Panc1 (cell line): ENCODE results near the gene CDK5RAP3. TPM values are rescaled to one million over a fixed set of nuclear protein-coding genes. Genes with fewer than 3 reads are reported as not detected.

Source experiments
- ATAC-seq: fragments of 200-7000 bp; cut with Tn5 transposase; 2 replicates; pipeline ENCODE4 v1.9.1; 2020; ENCODE audit warnings: mild to moderate bottlenecking, moderate library complexity
- BruUV-seq: library from RNA; stranded (reverse); fragments of 400-500 nt; replicated peaks from 2 replicates; lab custom pipeline; 2021; lab: Mats Ljungman, UMichigan
- CTCF ChIA-PET: fragments of 300-600 bp; sonication (Branson Sonifier 250); formaldehyde crosslinking; loops from one replicate; lab custom pipeline; 2022; ENCODE audit warnings: antibody characterized with exemption; lab: Charles Lee
- POLR2A ChIA-PET: fragments of 300-600 bp; sonication (Branson Sonifier 250); formaldehyde crosslinking; loops from one replicate; lab custom pipeline; 2022; ENCODE audit warnings: antibody characterized with exemption; lab: Charles Lee
- DNase-seq: peaks from one replicate; pipeline ENCODE4 v3.0.0-alpha.2; 2010; ENCODE audit warnings: low read depth, low spot score
- H3K27ac ChIP-seq: 2 replicates; pipeline ENCODE4 v1.5.1; 2011; ENCODE audit warnings: mild to moderate bottlenecking, low read length, inconsistent platforms
- H3K27me3 ChIP-seq: fragments of 200-500 bp; sonication (Bioruptor generic); 2 replicates; pipeline ENCODE4 v1.6.0; 2014; ENCODE audit warnings: low read length, inconsistent platforms; ENCODE audit not compliant: control insufficient read depth, insufficient read depth
- H3K36me3 ChIP-seq: fragments of 200-500 bp; sonication (Bioruptor generic); 2 replicates; pipeline ENCODE4 v1.5.1; 2014; ENCODE audit warnings: inconsistent platforms, mild to moderate bottlenecking, low read length, moderate library complexity; ENCODE audit not compliant: control insufficient read depth, insufficient read depth
- H3K4me1 ChIP-seq: 2 replicates; pipeline ENCODE4 v1.5.1; 2011; ENCODE audit warnings: inconsistent platforms, mild to moderate bottlenecking, low read length, moderate library complexity; ENCODE audit not compliant: control insufficient read depth, insufficient read depth
- H3K4me3 ChIP-seq, 2 experiments: 2 replicates each; pipeline ENCODE4 v1.5.1; 2011 to 2012; ENCODE audit warnings: low read depth in 2 of 2, low read length in 2 of 2, mild to moderate bottlenecking in 2 of 2, inconsistent platforms in 1 of 2, moderate library complexity in 1 of 2
- H3K9me3 ChIP-seq: fragments of 200-500 bp; sonication (Bioruptor generic); 2 replicates; pipeline ENCODE4 v1.5.1; 2014; ENCODE audit warnings: low read depth, mild to moderate bottlenecking, inconsistent platforms, low read length, moderate library complexity; ENCODE audit not compliant: control insufficient read depth, insufficient read depth
- CTCF ChIP-seq: fragments of 450-650 bp; IDR thresholded peaks from 2 replicates; pipeline ENCODE4 v1.5.1; 2017; ENCODE audit warnings: mild to moderate bottlenecking
- POLR2AphosphoS5 ChIP-seq: IDR thresholded peaks from 2 replicates; pipeline ENCODE4 v1.6.1; 2012; ENCODE audit warnings: mild to moderate bottlenecking, low read depth, low read length, moderate library complexity
- REST ChIP-seq, 2 experiments: IDR thresholded peaks; 2 replicates each; pipeline ENCODE4 v1.6.1; 2011 to 2012; ENCODE audit warnings: low read depth in 2 of 2, control low read depth in 1 of 2, low read length in 1 of 2, mild to moderate bottlenecking in 1 of 2, moderate library complexity in 1 of 2; ENCODE audit not compliant: insufficient read depth in 1 of 2
- SIN3A ChIP-seq: IDR thresholded peaks from 2 replicates; pipeline ENCODE4 v1.6.1; 2012; ENCODE audit warnings: low read depth, mild to moderate bottlenecking, low read length, moderate library complexity, borderline replicate concordance; ENCODE audit not compliant: insufficient read depth
- TCF7L2 ChIP-seq: IDR thresholded peaks from 2 replicates; pipeline ENCODE4 v1.6.1; 2011; ENCODE audit warnings: mild to moderate bottlenecking, low read depth, low read length, inconsistent platforms
- in situ Hi-C: cut with HindIII; loops from 2 replicates; pipeline ENCODE4 v1.10.0; 2016; ENCODE audit warnings: low sequenced_read_pairs, low pct_unique_long_range_greater_than_20kb
- intact Hi-C: fragments of 100-400 bp; cut with micrococcal nuclease; formaldehyde crosslinking; loops from one replicate; pipeline ENCODE4 v1.10.0; 2022; ENCODE audit not compliant: unreplicated experiment
- total RNA-seq: library from RNA; stranded (reverse); gene quantifications from one replicate; pipeline ENCODE4 v1.2.1, GENCODE V29; 2021; ENCODE audit not compliant: unreplicated experiment

Gene CDK5RAP3
- total RNA-seq, 1 experiment from 2014 or later, result 193 TPM

- in situ Hi-C loops, result no loop called here
- Histone ChIP-seq H3K36me3 (no peaks in the 10 kb centered on the region), H3K4me3 (no peak overlapping the region), H3K27me3 (no peaks in the 10 kb centered on the region), H3K4me1 (peaks cover 6% of the 10 kb centered on the region; the same call in 1 of the 2 replicates), H3K9me3 (no peaks in the 10 kb centered on the region), H3K27ac (no peak overlapping the region)
- ChIA-PET POLR2A (no interaction called here), CTCF (interaction anchor here (0.6 kb wide), 1 partner anchor 263 kb away, joined by 4 read pairs; no protein-coding TSS in a partner anchor)
- DNase-seq (no peak), ATAC-seq (no peak)
- intact Hi-C loops, result no loop called here
- no TSS peak for BruUV-seq
- TF ChIP-seq CTCF, result no peak
- TF ChIP-seq POLR2AphosphoS5, result no peak
- no peak for TF ChIP-seq REST (IDR thresholded peaks at IDR 0.05; ENCODE audit: insufficient read depth in 1 of 2, low read depth in 2 of 2, low read length in 1 of 2)
- no peak for TF ChIP-seq SIN3A
- no peak for TF ChIP-seq TCF7L2
These were observed 39.3 kb downstream of the CDK5RAP3 start for GRCh38 chr17:48010193-48010592.

GRCh38 chr17:48011405-48012150 lies 40.7 kb downstream of the CDK5RAP3 start:
- CTCF ChIA-PET, result interaction anchor here (0.6 to 1.2 kb wide), 5 partner anchors 10 to 867 kb away, joined by 3 to 5 read pairs (median 4); partner anchors contain the start of gene PNPO
- no peaks in the 10 kb centered on the region for H3K9me3 ChIP-seq
- H3K36me3 ChIP-seq, result no peaks in the 10 kb centered on the region
- peak overlapping the region; percentile 26 to 36 for H3K4me3 ChIP-seq
- BruUV-seq, result no TSS peak
- H3K27ac ChIP-seq, result peak overlapping the region; percentile 11; the same call in 1 of the 2 replicates
- POLR2A ChIA-PET, result interaction anchor here (0.6 kb wide), 2 partner anchors 8 to 41 kb away, joined by 3 to 7 read pairs; partner anchors contain the start of gene CDK5RAP3
- peak; percentile 20 for DNase-seq
- peak; percentile 75 for ATAC-seq
- peaks cover 13% of the 10 kb centered on the region; the same call in 1 of the 2 replicates for H3K4me1 ChIP-seq
- in situ Hi-C loops, result no loop called here
- TF ChIP-seq CTCF (peak; percentile 84), POLR2AphosphoS5 (no peak), REST (IDR thresholded peaks at IDR 0.05; ENCODE audit: insufficient read depth in 1 of 2, low read depth in 2 of 2, low read length in 1 of 2) (no peak)
- no peaks in the 10 kb centered on the region for H3K27me3 ChIP-seq
- intact Hi-C loops, result no loop called here
